Measurements from ENCODE around the gene TUBB2B.

DNA sequence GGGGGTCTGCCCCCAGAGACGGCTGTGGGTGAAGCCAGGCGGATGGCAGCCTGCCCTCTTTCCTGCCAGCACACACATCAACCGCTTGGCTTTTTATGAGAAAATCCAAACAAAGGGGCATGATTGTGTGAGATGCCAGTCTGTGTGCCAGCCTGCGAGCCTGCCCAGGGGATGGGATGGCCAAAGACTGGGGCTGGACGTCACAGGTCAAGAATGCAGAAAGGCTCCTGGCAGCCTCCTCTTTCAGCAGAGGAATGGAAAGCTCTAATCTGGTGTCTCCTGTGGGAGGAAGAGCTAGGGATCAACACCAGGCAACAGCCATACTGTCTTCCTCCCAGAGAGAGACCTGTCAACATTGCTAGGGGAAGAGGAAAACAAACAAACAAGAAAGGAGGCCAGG, 15.8 kb downstream of the TUBB2B start:
- TF ChIP-seq, protein P1, sequence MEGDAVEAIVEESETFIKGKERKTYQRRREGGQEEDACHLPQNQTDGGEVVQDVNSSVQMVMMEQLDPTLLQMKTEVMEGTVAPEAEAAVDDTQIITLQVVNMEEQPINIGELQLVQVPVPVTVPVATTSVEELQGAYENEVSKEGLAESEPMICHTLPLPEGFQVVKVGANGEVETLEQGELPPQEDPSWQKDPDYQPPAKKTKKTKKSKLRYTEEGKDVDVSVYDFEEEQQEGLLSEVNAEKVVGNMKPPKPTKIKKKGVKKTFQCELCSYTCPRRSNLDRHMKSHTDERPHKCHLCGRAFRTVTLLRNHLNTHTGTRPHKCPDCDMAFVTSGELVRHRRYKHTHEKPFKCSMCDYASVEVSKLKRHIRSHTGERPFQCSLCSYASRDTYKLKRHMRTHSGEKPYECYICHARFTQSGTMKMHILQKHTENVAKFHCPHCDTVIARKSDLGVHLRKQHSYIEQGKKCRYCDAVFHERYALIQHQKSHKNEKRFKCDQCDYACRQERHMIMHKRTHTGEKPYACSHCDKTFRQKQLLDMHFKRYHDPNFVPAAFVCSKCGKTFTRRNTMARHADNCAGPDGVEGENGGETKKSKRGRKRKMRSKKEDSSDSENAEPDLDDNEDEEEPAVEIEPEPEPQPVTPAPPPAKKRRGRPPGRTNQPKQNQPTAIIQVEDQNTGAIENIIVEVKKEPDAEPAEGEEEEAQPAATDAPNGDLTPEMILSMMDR (conservative IDR thresholded peaks at IDR 0.05 in 1 of 2, IDR thresholded peaks at IDR 0.05 in 1 of 2; ENCODE audit: extremely low read depth in 1 of 2, insufficient read depth in 1 of 2, low read depth in 1 of 2, low read length in 2 of 2): no peak
- no peak for TF ChIP-seq EZH2 (IDR thresholded peaks at IDR 0.05; ENCODE audit: borderline replicate concordance, low read length)

Measured in mammary epithelial cell (primary cell).